Measurements from ENCODE around the gene MYO15B.

DNA sequence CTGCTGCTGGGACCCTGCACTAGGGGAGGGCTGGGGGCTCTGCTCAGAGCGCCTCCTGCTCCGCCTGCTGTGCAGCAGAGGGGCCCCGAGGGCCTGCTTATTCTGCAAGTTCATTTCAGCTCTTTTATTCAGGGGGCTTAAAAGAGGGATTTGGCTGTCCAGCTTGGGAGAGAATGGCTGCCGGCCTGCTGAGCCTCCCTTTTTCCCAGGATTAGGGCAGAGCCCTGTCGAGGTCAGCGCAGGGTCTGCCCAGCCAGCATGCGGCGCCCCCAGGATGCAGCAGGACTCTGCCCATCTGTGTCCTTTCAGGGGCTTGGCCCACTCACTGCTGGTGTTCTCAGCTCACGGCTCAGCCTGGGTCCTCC, 46.8 kb downstream of the MYO15B start:
- TF ChIP-seq, protein P1, sequence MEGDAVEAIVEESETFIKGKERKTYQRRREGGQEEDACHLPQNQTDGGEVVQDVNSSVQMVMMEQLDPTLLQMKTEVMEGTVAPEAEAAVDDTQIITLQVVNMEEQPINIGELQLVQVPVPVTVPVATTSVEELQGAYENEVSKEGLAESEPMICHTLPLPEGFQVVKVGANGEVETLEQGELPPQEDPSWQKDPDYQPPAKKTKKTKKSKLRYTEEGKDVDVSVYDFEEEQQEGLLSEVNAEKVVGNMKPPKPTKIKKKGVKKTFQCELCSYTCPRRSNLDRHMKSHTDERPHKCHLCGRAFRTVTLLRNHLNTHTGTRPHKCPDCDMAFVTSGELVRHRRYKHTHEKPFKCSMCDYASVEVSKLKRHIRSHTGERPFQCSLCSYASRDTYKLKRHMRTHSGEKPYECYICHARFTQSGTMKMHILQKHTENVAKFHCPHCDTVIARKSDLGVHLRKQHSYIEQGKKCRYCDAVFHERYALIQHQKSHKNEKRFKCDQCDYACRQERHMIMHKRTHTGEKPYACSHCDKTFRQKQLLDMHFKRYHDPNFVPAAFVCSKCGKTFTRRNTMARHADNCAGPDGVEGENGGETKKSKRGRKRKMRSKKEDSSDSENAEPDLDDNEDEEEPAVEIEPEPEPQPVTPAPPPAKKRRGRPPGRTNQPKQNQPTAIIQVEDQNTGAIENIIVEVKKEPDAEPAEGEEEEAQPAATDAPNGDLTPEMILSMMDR (conservative IDR thresholded peaks at IDR 0.05; ENCODE audit: low read depth, low read length) = no peak
- no peak for TF ChIP-seq EZH2 (IDR thresholded peaks at IDR 0.05; ENCODE audit: low read length, unreplicated experiment)

Data from PC-3 (cell line).